ENCODE data around the gene PCLAF.
"Not testable (repeated sequence)": the region's sequence is repeated elsewhere in the genome, so short reads cannot be mapped to it uniquely, and the experiment has no call there.

The PCLAF gene

GRCh38 chr15:64373360-64373759 lies 7.9 kb downstream of the PCLAF start:
- no peak for DNase-seq (ENCODE audit: extremely low spot score)
- TF ChIP-seq ELF4 (IDR thresholded peaks at IDR 0.05) (no peak), ZNF384 (IDR thresholded peaks at IDR 0.05) (no peak), PKNOX1 (IDR thresholded peaks at IDR 0.05) (no peak), BHLHE40 (IDR thresholded peaks at IDR 0.05; ENCODE audit: borderline replicate concordance) (no peak), FOXK2 (IDR thresholded peaks at IDR 0.05) (no peak), CTBP1 (IDR thresholded peaks at IDR 0.05; ENCODE audit: borderline replicate concordance) (no peak), L3MBTL2 (conservative IDR thresholded peaks at IDR 0.05) (no peak), TARDBP (IDR thresholded peaks at IDR 0.05) (no peak), HDGF (IDR thresholded peaks at IDR 0.05; ENCODE audit: borderline replicate concordance) (no peak), FOXM1 (IDR thresholded peaks at IDR 0.05; ENCODE audit: borderline replicate concordance) (no peak), SUZ12 (IDR thresholded peaks at IDR 0.05) (no peak), FOXA1 (IDR thresholded peaks at IDR 0.05) (no peak), LEF1 (IDR thresholded peaks at IDR 0.05; ENCODE audit: borderline replicate concordance) (no peak), SP1 (IDR thresholded peaks at IDR 0.05) (no peak), ARNT (IDR thresholded peaks at IDR 0.05) (no peak), NFRKB (IDR thresholded peaks at IDR 0.05) (no peak)
- POLR2A ChIA-PET, result no interaction called here
- CTCF ChIA-PET, result no interaction called here

GRCh38 chr15:64371383-64371782 lies 9.9 kb downstream of the PCLAF start:
- POLR2A ChIA-PET; DNase-seq (ENCODE audit: extremely low spot score); CTCF ChIA-PET: not testable (repeated sequence)

- ChIA-PET POLR2A (no interaction called here), CTCF (interaction anchor here (0.6 kb wide), 1 partner anchor 118 kb away, joined by 4 read pairs; no protein-coding TSS in a partner anchor)
- DNase-seq (ENCODE audit: extremely low spot score), result no peak
- TF ChIP-seq ZNF384 (IDR thresholded peaks at IDR 0.05) (0 out of 2 replicates have a peak, but pooled peaks have one; percentile 44), CTBP1 (IDR thresholded peaks at IDR 0.05; ENCODE audit: borderline replicate concordance) (no peak), FOXA1 (IDR thresholded peaks at IDR 0.05) (no peak), ARNT (IDR thresholded peaks at IDR 0.05) (no peak), SP1 (IDR thresholded peaks at IDR 0.05) (no peak), ELF4 (IDR thresholded peaks at IDR 0.05) (no peak)
These were observed 12.1 kb downstream of the PCLAF start for GRCh38 chr15:64369078-64369607.

GRCh38 chr15:64361259-64361658 lies 20.0 kb downstream of the PCLAF start:
- no peak for DNase-seq (ENCODE audit: extremely low spot score)
- CTCF ChIA-PET, result no interaction called here
- POLR2A ChIA-PET, result interaction anchor here (0.6 kb wide), 1 partner anchor 9 kb away, joined by 3 read pairs; no protein-coding TSS in a partner anchor
- TF ChIP-seq FOXA1 (IDR thresholded peaks at IDR 0.05) (no peak), TARDBP (IDR thresholded peaks at IDR 0.05) (no peak), CTBP1 (IDR thresholded peaks at IDR 0.05; ENCODE audit: borderline replicate concordance) (no peak), ARNT (IDR thresholded peaks at IDR 0.05) (no peak), LEF1 (IDR thresholded peaks at IDR 0.05; ENCODE audit: borderline replicate concordance) (no peak), NFRKB (IDR thresholded peaks at IDR 0.05) (no peak), HDGF (IDR thresholded peaks at IDR 0.05; ENCODE audit: borderline replicate concordance) (no peak), ZNF384 (IDR thresholded peaks at IDR 0.05) (no peak)

GRCh38 chr15:64356710-64357040 lies 24.6 kb downstream of the PCLAF start:
- TF ChIP-seq FOXK2 (IDR thresholded peaks at IDR 0.05) (no peak), ARNT (IDR thresholded peaks at IDR 0.05) (no peak), SUZ12 (IDR thresholded peaks at IDR 0.05) (no peak), HDGF (IDR thresholded peaks at IDR 0.05; ENCODE audit: borderline replicate concordance) (no peak), PKNOX1 (IDR thresholded peaks at IDR 0.05) (no peak), BHLHE40 (IDR thresholded peaks at IDR 0.05; ENCODE audit: borderline replicate concordance) (no peak), SP1 (IDR thresholded peaks at IDR 0.05) (no peak), LEF1 (IDR thresholded peaks at IDR 0.05; ENCODE audit: borderline replicate concordance) (no peak), L3MBTL2 (conservative IDR thresholded peaks at IDR 0.05) (no peak), ELF4 (IDR thresholded peaks at IDR 0.05) (no peak), FOXM1 (IDR thresholded peaks at IDR 0.05; ENCODE audit: borderline replicate concordance) (no peak), ZNF384 (IDR thresholded peaks at IDR 0.05) (no peak), CTBP1 (IDR thresholded peaks at IDR 0.05; ENCODE audit: borderline replicate concordance) (no peak), TARDBP (IDR thresholded peaks at IDR 0.05) (no peak)
- POLR2A ChIA-PET, result no interaction called here
- DNase-seq (ENCODE audit: extremely low spot score), result no peak
- CTCF ChIA-PET, result interaction anchor here (0.8 to 1.4 kb wide), 2 partner anchors 134 to 146 kb away, joined by 3 to 4 read pairs; no protein-coding TSS in a partner anchor

- ChIA-PET POLR2A (interaction anchor here (1.2 kb wide), 1 partner anchor 263 kb away, joined by 3 read pairs; the partner anchor contains the start of gene CIAO2A), CTCF (interaction anchor here (0.8 to 1.4 kb wide), 2 partner anchors 134 to 146 kb away, joined by 3 to 4 read pairs; no protein-coding TSS in a partner anchor)
- peak; percentile 86 for DNase-seq (ENCODE audit: extremely low spot score)
- peak; percentile 94 for TF ChIP-seq ELF4 (IDR thresholded peaks at IDR 0.05)
- no peak for TF ChIP-seq CTBP1 (IDR thresholded peaks at IDR 0.05; ENCODE audit: borderline replicate concordance)
- TF ChIP-seq FOXA1 (IDR thresholded peaks at IDR 0.05), result no peak
- TF ChIP-seq L3MBTL2 (conservative IDR thresholded peaks at IDR 0.05), result no peak
These were observed 25.1 kb downstream of the PCLAF start, which contains the start of gene CSNK1G1 for GRCh38 chr15:64355944-64356709. CSNK1G1 (minus strand) TSS chr15:64356173; CDS start chr15:64300499, 55,674 bp downstream.

Data from HEK293T (cell line).